Body of pancreas (tissue), 4 donors: ENCODE measurements around the gene KRTAP10-1.

Experiments
- POLR2A ChIP-seq, 3 donors: fragments of 450-650 bp; IDR thresholded peaks; one replicate each; pipeline ENCODE4 v1.6.1; 2016; ENCODE audit warnings: antibody characterized with exemption in 3 of 3, mild to moderate bottlenecking in 2 of 3
- TF ChIP-seq, protein P1 (sequence below), 7 experiments: fragments of 450-650 bp in 4 of 7; fragments of 200-600 bp in 3 of 7; sonication (generic) in 3 of 7; IDR thresholded peaks; one replicate each; pipeline ENCODE4 v1.5.1; 2016 to 2019; ENCODE audit warnings: antibody characterized with exemption in 7 of 7

DNA sequence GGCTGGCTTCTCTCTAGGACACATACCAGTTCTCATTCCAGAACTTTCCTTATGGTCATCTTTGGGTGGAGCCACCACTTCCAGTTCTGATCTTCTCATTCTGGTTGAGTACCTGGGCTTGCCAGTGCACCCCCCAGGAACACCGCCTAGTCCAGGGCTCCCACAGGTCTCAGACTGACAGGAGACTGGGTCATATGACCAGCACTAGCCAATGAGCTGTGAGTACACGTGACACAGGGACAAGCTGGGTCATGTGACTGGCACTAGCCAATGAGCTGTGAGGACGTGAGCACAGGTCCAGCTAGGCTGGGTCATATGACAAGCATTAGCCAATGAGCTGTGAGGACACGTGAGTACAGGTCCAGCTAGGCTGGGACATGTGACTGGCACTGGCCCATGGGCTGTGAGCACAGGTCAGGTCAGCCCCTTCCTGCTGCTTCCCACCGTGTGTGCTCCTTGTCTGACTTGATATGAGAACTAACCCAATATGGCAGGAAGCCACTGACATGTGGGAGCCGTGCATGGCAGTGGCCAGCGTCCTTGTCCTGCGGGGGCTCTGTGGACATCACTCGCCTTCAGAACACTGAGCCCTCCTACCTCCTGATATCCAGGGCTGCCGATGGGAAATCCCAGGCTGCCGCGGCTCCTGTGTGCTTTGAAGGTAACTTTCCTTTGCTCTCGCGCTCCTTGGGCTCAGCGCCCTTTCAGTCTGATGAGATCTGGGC, 22.7 kb downstream of the KRTAP10-1 start:
- TF ChIP-seq, protein P1, sequence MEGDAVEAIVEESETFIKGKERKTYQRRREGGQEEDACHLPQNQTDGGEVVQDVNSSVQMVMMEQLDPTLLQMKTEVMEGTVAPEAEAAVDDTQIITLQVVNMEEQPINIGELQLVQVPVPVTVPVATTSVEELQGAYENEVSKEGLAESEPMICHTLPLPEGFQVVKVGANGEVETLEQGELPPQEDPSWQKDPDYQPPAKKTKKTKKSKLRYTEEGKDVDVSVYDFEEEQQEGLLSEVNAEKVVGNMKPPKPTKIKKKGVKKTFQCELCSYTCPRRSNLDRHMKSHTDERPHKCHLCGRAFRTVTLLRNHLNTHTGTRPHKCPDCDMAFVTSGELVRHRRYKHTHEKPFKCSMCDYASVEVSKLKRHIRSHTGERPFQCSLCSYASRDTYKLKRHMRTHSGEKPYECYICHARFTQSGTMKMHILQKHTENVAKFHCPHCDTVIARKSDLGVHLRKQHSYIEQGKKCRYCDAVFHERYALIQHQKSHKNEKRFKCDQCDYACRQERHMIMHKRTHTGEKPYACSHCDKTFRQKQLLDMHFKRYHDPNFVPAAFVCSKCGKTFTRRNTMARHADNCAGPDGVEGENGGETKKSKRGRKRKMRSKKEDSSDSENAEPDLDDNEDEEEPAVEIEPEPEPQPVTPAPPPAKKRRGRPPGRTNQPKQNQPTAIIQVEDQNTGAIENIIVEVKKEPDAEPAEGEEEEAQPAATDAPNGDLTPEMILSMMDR (IDR thresholded peaks at IDR 0.05) = no peak
- TF ChIP-seq POLR2A (IDR thresholded peaks at IDR 0.05) = peak in 1 of 3 donors; percentile 27
